SK-N-SH (cell line): ENCODE measurements around the gene OR51E2. TPM values are rescaled to one million over a fixed set of nuclear protein-coding genes. Genes with fewer than 3 reads are reported as not detected.

Experiments
- CTCF ChIA-PET: fragments of 300-600, 350-600 bp; formaldehyde crosslinking; extraction: SDS; loops from one replicate; lab custom pipeline; 2021; lab: Yijun Ruan, JAX
- POLR2A ChIA-PET: fragments of 350-600 bp; sonication (Branson Sonifier 250); formaldehyde crosslinking; extraction: SDS; loops from one replicate; lab custom pipeline; 2020; ENCODE audit warnings: antibody characterized with exemption, inconsistent platforms; lab: Yijun Ruan, JAX
- DNase-seq: peaks from one replicate; pipeline ENCODE4 v3.0.0; 2012
- H2AFZ ChIP-seq: fragments of 200-600 bp; sonication (generic); 2 replicates; pipeline ENCODE4 v1.8.1; 2016; ENCODE audit warnings: antibody characterized with exemption, mild to moderate bottlenecking, low read depth
- H3F3A ChIP-seq: fragments of 200-600 bp; sonication (generic); replicated peaks from 2 replicates; pipeline ENCODE3; 2016; ENCODE audit warnings: antibody characterized with exemption, mild to moderate bottlenecking; ENCODE audit not compliant: insufficient read depth
- H3K27ac ChIP-seq, 2 experiments: fragments of 200-500 bp in 1 of 2; fragments of 200-600 bp in 1 of 2; sonication (Bioruptor generic) in 1 of 2; sonication (generic), shearing (Covaris generic) in 1 of 2; 2 replicates each; pipeline versions ENCODE4 v1.5.1 to v1.6.1; 2014 to 2016; ENCODE audit warnings: low read depth in 2 of 2, inconsistent platforms in 1 of 2, low read length in 1 of 2, mild to moderate bottlenecking in 1 of 2, mixed read lengths in 1 of 2
- H3K27me3 ChIP-seq: fragments of 200-600 bp; sonication (generic), shearing (Covaris generic); 2 replicates; pipeline ENCODE4 v1.6.1; 2016; ENCODE audit warnings: mixed run types; ENCODE audit not compliant: insufficient read depth
- H3K36me3 ChIP-seq, 2 experiments: fragments of 200-500 bp in 1 of 2; fragments of 200-600 bp in 1 of 2; sonication (Bioruptor generic) in 1 of 2; sonication (generic) in 1 of 2; replicated peaks in 1 of 2; 2 replicates each; pipeline versions ENCODE3 to v1.5.1; 2014 to 2016; ENCODE audit warnings: low read length in 1 of 2, mild to moderate bottlenecking in 1 of 2; ENCODE audit not compliant: insufficient read depth in 2 of 2, control insufficient read depth in 1 of 2
- H3K4me1 ChIP-seq, 2 experiments: fragments of 200-500 bp in 1 of 2; fragments of 200-600 bp in 1 of 2; sonication (Bioruptor generic) in 1 of 2; sonication (generic), shearing (Covaris generic) in 1 of 2; 2 replicates each; pipeline versions ENCODE4 v1.5.1 to v1.6.1; 2014 to 2016; ENCODE audit warnings: low read depth in 1 of 2, low read length in 1 of 2, mixed run types in 1 of 2; ENCODE audit not compliant: insufficient read depth in 2 of 2, control insufficient read depth in 1 of 2
- H3K4me2 ChIP-seq: fragments of 200-600 bp; sonication (generic), shearing (Covaris generic); 2 replicates; pipeline ENCODE4 v1.6.1; 2017; ENCODE audit warnings: mixed run types
- H3K4me3 ChIP-seq, 2 experiments: fragments of 200-500 bp in 1 of 2; fragments of 200-600 bp in 1 of 2; sonication (Bioruptor generic) in 1 of 2; sonication (generic), shearing (Covaris generic) in 1 of 2; 2 replicates each; pipeline versions ENCODE4 v1.5.1 to v1.8.1; 2014 to 2016; ENCODE audit warnings: low read depth in 2 of 2, inconsistent platforms in 1 of 2, low read length in 1 of 2, mild to moderate bottlenecking in 1 of 2, mixed read lengths in 1 of 2, moderate library complexity in 1 of 2
- H3K79me2 ChIP-seq: fragments of 200-600 bp; sonication (generic); 2 replicates; pipeline ENCODE4 v1.8.1; 2017; ENCODE audit warnings: mild to moderate bottlenecking; ENCODE audit not compliant: insufficient read depth
- H3K9ac ChIP-seq: fragments of 200-600 bp; sonication (generic); 2 replicates; pipeline ENCODE4 v1.6.1; 2017; ENCODE audit warnings: mixed run types
- H3K9me2 ChIP-seq: fragments of 200-600 bp; sonication (generic); 2 replicates; pipeline ENCODE4 v1.6.1; 2017; ENCODE audit warnings: mixed run types
- H3K9me3 ChIP-seq: fragments of 200-600 bp; sonication (generic); 2 replicates; pipeline ENCODE4 v1.6.1; 2017; ENCODE audit warnings: mixed run types, mild to moderate bottlenecking, moderate library complexity
- H4K20me1 ChIP-seq: fragments of 200-600 bp; sonication (generic); 2 replicates; pipeline ENCODE4 v1.6.1; 2017; ENCODE audit warnings: mild to moderate bottlenecking, mixed run types; ENCODE audit not compliant: insufficient read depth
- ELF1 ChIP-seq: IDR thresholded peaks from 2 replicates; pipeline ENCODE4 v1.4.0; 2012
- EP300 ChIP-seq, 2 experiments: IDR thresholded peaks; 2 replicates each; pipeline versions ENCODE4 v1.4.0 to v1.6.1; 2012; ENCODE audit warnings: borderline replicate concordance in 1 of 2, low read depth in 1 of 2, low read length in 1 of 2
- EZH2phosphoT487 ChIP-seq: fragments of 200-600 bp; sonication (generic); IDR thresholded peaks from 2 replicates; pipeline ENCODE4 v1.6.1; 2017; ENCODE audit warnings: low read depth, mixed run types, mild to moderate bottlenecking, antibody characterized with exemption, moderate library complexity, borderline replicate concordance
- GATA2 ChIP-seq: sonication (generic); formaldehyde crosslinking; IDR thresholded peaks from 2 replicates; pipeline ENCODE4 v1.5.0; 2020; ENCODE audit warnings: mild to moderate bottlenecking, missing genetic modification reagents
- NRF1 ChIP-seq: IDR thresholded peaks from 2 replicates; pipeline ENCODE4 v1.6.1; 2012; ENCODE audit warnings: low read depth, mild to moderate bottlenecking, low read length
- TEAD4 ChIP-seq: IDR thresholded peaks from 2 replicates; pipeline ENCODE4 v1.4.0; 2012; ENCODE audit warnings: mild to moderate bottlenecking, borderline replicate concordance; ENCODE audit not compliant: insufficient read depth
- WGBS: methylation state at CpG from one replicate; pipeline ENCODE4 v1.1.6; 2017; ENCODE audit warnings: low lambda C conversion rate; 5-methylcytosine and 5-hydroxymethylcytosine counted together
- polyA plus RNA-seq, 3 experiments: library from polyadenylated mRNA; depleted of rRNA; stranded (reverse); fragments of >200 nt; gene quantifications; 2 replicates each; pipeline ENCODE4 v1.2.3, GENCODE V29; 2012
- TF ChIP-seq, protein P1 (sequence below): IDR thresholded peaks from 2 replicates; pipeline ENCODE4; 2012
- TF ChIP-seq, protein P2 (sequence below): fragments of 150-350 bp; IDR thresholded peaks from 2 replicates; pipeline ENCODE4 v1.6.1; 2017; ENCODE audit warnings: antibody characterized with exemption, low read length, low read depth, borderline replicate concordance
- TF ChIP-seq, protein P3 (sequence below): fragments of 150-350 bp; IDR thresholded peaks from 2 replicates; pipeline ENCODE4 v1.6.1; 2016; ENCODE audit warnings: mild to moderate bottlenecking, low read depth, low read length
- TF ChIP-seq, protein P4 (sequence below): IDR thresholded peaks from 2 replicates; pipeline ENCODE4 v1.4.0; 2012; ENCODE audit warnings: low read depth

The OR51E2 gene
- polyA plus RNA-seq, 1 of the 3 experiments (the other 2 are of a cell fraction), result not detected

DNA sequence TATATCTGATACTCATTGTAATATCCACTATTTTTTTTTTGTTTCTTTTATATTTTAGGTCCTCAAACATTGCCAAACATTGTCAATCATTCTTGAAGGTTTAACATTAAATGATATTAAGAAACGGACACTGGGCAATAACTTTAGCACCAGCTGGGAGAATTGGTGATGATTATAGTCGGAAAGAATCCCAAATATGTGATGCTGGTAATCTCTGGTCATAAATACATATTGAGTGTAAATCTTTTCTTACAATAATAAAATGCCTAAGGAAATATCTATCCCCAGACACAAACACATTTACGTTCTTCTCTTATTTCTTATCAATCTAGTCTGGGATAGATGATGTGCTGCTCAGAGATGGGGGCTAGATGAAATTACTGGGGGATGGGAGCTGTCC, 25.2 kb downstream of the OR51E2 start:
- no peaks in the 10 kb centered on the region for H4K20me1 ChIP-seq
- no peaks in the 10 kb centered on the region for H3F3A ChIP-seq
- no peak overlapping the region for H3K4me3 ChIP-seq
- 2% methylated on average over 3 of the region's 3 CpGs for WGBS
- H3K9me2 ChIP-seq, result no peaks in the 10 kb centered on the region
- no peaks in the 10 kb centered on the region for H3K36me3 ChIP-seq
- no peak overlapping the region for H2AFZ ChIP-seq
- H3K4me2 ChIP-seq, result 0 out of 2 replicates have a peak overlapping the region, but pooled peaks have one; percentile 11
- H3K4me1 ChIP-seq, result no peaks in the 10 kb centered on the region
- POLR2A ChIA-PET, result no interaction called here
- no peaks in the 10 kb centered on the region for H3K79me2 ChIP-seq
- no peak overlapping the region for H3K9ac ChIP-seq
- TF ChIP-seq, protein P1, sequence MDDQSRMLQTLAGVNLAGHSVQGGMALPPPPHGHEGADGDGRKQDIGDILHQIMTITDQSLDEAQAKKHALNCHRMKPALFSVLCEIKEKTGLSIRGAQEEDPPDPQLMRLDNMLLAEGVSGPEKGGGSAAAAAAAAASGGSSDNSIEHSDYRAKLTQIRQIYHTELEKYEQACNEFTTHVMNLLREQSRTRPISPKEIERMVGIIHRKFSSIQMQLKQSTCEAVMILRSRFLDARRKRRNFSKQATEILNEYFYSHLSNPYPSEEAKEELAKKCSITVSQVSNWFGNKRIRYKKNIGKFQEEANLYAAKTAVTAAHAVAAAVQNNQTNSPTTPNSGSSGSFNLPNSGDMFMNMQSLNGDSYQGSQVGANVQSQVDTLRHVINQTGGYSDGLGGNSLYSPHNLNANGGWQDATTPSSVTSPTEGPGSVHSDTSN, result 0 out of 2 replicates have a peak, but pooled peaks have one; percentile 6
- TF ChIP-seq EP300 (IDR thresholded peaks at IDR 0.05; ENCODE audit: borderline replicate concordance in 1 of 2, low read depth in 1 of 2, low read length in 1 of 2) (no peak), EZH2phosphoT487 (no peak)
- TF ChIP-seq, all 33 proteins: peak for 1
- DNase-seq, result no peak
- CTCF ChIA-PET, result no interaction called here
- no peaks in the 10 kb centered on the region for H3K9me3 ChIP-seq
- no peaks in the 10 kb centered on the region; the same call in 1 of the 2 replicates for H3K27me3 ChIP-seq
- H3K27ac ChIP-seq, result no peak overlapping the region

DNA sequence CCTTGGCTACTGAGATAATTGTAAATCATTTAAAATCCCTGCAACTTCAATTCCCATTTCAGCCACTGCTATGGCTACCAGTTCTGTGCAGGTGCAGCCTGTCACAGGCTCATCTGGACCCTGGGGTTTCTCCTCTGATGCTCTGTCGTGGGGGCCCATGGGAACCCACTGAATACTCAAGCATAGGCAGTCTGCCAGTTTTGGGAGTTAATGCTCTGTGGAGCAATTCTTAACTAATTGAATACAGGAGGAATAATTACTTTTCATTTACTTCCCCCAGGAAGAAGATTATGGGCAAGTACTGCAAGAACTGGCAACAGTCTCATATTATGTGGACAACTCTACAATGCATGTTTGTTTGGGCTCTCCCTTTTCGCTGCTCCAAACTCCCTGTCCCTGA, 25.9 kb downstream of the OR51E2 start:
- Histone ChIP-seq H3K27me3 (no peaks in the 10 kb centered on the region; the same call in 1 of the 2 replicates), H3K36me3 (no peaks in the 10 kb centered on the region), H4K20me1 (no peaks in the 10 kb centered on the region), H3K4me2 (no peak overlapping the region), H3K4me3 (no peak overlapping the region), H3K9ac (no peak overlapping the region), H3K4me1 (no peaks in the 10 kb centered on the region), H3F3A (no peaks in the 10 kb centered on the region), H2AFZ (no peak overlapping the region), H3K9me3 (no peaks in the 10 kb centered on the region), H3K79me2 (no peaks in the 10 kb centered on the region), H3K9me2 (no peaks in the 10 kb centered on the region), H3K27ac (no peak overlapping the region)
- DNase-seq, result no peak
- WGBS, result 0% methylated on average over 2 of the region's 2 CpGs
- TF ChIP-seq EZH2phosphoT487, result no peak
- TF ChIP-seq, protein P2, sequence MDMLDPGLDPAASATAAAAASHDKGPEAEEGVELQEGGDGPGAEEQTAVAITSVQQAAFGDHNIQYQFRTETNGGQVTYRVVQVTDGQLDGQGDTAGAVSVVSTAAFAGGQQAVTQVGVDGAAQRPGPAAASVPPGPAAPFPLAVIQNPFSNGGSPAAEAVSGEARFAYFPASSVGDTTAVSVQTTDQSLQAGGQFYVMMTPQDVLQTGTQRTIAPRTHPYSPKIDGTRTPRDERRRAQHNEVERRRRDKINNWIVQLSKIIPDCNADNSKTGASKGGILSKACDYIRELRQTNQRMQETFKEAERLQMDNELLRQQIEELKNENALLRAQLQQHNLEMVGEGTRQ, result no peak
- TF ChIP-seq, protein P3, sequence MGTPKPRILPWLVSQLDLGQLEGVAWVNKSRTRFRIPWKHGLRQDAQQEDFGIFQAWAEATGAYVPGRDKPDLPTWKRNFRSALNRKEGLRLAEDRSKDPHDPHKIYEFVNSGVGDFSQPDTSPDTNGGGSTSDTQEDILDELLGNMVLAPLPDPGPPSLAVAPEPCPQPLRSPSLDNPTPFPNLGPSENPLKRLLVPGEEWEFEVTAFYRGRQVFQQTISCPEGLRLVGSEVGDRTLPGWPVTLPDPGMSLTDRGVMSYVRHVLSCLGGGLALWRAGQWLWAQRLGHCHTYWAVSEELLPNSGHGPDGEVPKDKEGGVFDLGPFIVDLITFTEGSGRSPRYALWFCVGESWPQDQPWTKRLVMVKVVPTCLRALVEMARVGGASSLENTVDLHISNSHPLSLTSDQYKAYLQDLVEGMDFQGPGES, result no peak
- TF ChIP-seq NRF1, result no peak
- TF ChIP-seq EP300 (IDR thresholded peaks at IDR 0.05; ENCODE audit: borderline replicate concordance in 1 of 2, low read depth in 1 of 2, low read length in 1 of 2), result no peak
- TF ChIP-seq GATA2 (CRISPR knock-in tag), result no peak
- TF ChIP-seq TEAD4, result no peak
- TF ChIP-seq, protein P4, sequence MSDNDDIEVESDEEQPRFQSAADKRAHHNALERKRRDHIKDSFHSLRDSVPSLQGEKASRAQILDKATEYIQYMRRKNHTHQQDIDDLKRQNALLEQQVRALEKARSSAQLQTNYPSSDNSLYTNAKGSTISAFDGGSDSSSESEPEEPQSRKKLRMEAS, result no peak
- no peak for TF ChIP-seq ELF1
- ChIA-PET POLR2A (no interaction called here), CTCF (no interaction called here)
